Activated CD4-positive, alpha-beta T cell treated with anti-CD3 and anti-CD28 coated beads, Interleukin-10, Interleukin-2, amounts not matched to agents 100 ng/mL and 50 ng/mL, durations not matched to agents 16 hours and 8 hours (primary cell): ENCODE measurements around the gene ABCG8.
A peak's percentile ranks its signal among the peaks of the same experiment; 100 is the strongest.

Experiments used
- DNase-seq: peaks from one replicate; pipeline ENCODE4 v3.0.0-alpha.2; 2020

Gene ABCG8

GRCh38 chr2:43925431-43925830 is 86.7 kb downstream of the ABCG8 start:
- DNase-seq, result no peak

GRCh38 chr2:43927442-43927841 is 88.7 kb downstream of the ABCG8 start:
- peak; percentile 73 for DNase-seq

GRCh38 chr2:43931293-43931692 is 92.5 kb downstream of the ABCG8 start:
- DNase-seq, result no peak
